H9 (cell line): ENCODE results near the gene SEMA5A. TPM values are rescaled to one million over a fixed set of nuclear protein-coding genes. Genes with fewer than 3 reads are reported as not detected.

Experiments
- DNase-seq: peaks from one replicate; pipeline ENCODE4 v3.0.0-alpha.2; 2017
- H2AFZ ChIP-seq: one replicate; pipeline ENCODE4 v1.6.1; 2013; ENCODE audit warnings: mild to moderate bottlenecking, low read length, control low read depth, moderate library complexity
- H2AK5ac ChIP-seq: 2 replicates; pipeline ENCODE4 v1.6.1; 2013; ENCODE audit warnings: low read length, control low read depth, mixed read lengths; ENCODE audit not compliant: insufficient read length
- H2BK120ac ChIP-seq: one replicate; pipeline ENCODE4 v1.6.1; 2013; ENCODE audit warnings: low read depth, mild to moderate bottlenecking, low read length, control low read depth, inconsistent platforms; ENCODE audit not compliant: poor library complexity, severe bottlenecking
- H2BK12ac ChIP-seq: 2 replicates; pipeline ENCODE4 v1.6.1; 2013; ENCODE audit warnings: low read length, control low read depth, mixed read lengths, low read depth; ENCODE audit not compliant: insufficient read length
- H2BK15ac ChIP-seq: 2 replicates; pipeline ENCODE4 v1.6.1; 2013; ENCODE audit warnings: low read depth, low read length, control low read depth
- H2BK20ac ChIP-seq: one replicate; pipeline ENCODE4 v1.6.1; 2013; ENCODE audit warnings: low read depth, mild to moderate bottlenecking, low read length, control low read depth, inconsistent platforms; ENCODE audit not compliant: poor library complexity, severe bottlenecking
- H2BK5ac ChIP-seq: 2 replicates; pipeline ENCODE4 v1.6.1; 2013; ENCODE audit warnings: low read length, control low read depth, mixed read lengths; ENCODE audit not compliant: insufficient read length
- H3K14ac ChIP-seq: 2 replicates; pipeline ENCODE4 v1.6.1; 2013; ENCODE audit warnings: low read length, control low read depth; ENCODE audit not compliant: insufficient read depth
- H3K18ac ChIP-seq: 2 replicates; pipeline ENCODE4 v1.6.1; 2013; ENCODE audit warnings: low read depth, mild to moderate bottlenecking, mixed read lengths, low read length, control low read depth; ENCODE audit not compliant: insufficient read length
- H3K23ac ChIP-seq: 2 replicates; pipeline ENCODE4 v1.6.1; 2013; ENCODE audit warnings: low read length, control low read depth, mixed read lengths, low read depth; ENCODE audit not compliant: insufficient read length
- H3K23me2 ChIP-seq: 2 replicates; pipeline ENCODE4 v1.6.1; 2013; ENCODE audit warnings: low read depth, mild to moderate bottlenecking, mixed read lengths, low read length, control low read depth; ENCODE audit not compliant: insufficient read length, poor library complexity, severe bottlenecking
- H3K27ac ChIP-seq: 2 replicates; pipeline ENCODE4 v1.5.1; 2013; ENCODE audit warnings: low read length, control low read depth, mixed read lengths, low read depth; ENCODE audit not compliant: insufficient read length
- H3K27me3 ChIP-seq: 2 replicates; pipeline ENCODE4 v1.6.1; 2013; ENCODE audit warnings: low read length, control low read depth, inconsistent platforms; ENCODE audit not compliant: insufficient read depth
- H3K4ac ChIP-seq: 2 replicates; pipeline ENCODE4 v1.6.1; 2013; ENCODE audit warnings: low read depth, mild to moderate bottlenecking, control low read depth, inconsistent platforms, low read length, moderate library complexity
- H3K4me1 ChIP-seq: 2 replicates; pipeline ENCODE4 v1.6.1; 2013; ENCODE audit warnings: low read length, control low read depth, inconsistent platforms; ENCODE audit not compliant: insufficient read depth
- H3K4me2 ChIP-seq: 2 replicates; pipeline ENCODE4 v1.6.1; 2013; ENCODE audit warnings: low read length, control low read depth, mixed read lengths; ENCODE audit not compliant: insufficient read length, insufficient read depth
- H3K56ac ChIP-seq: 2 replicates; pipeline ENCODE4 v1.6.1; 2013; ENCODE audit warnings: low read depth, mild to moderate bottlenecking, mixed read lengths, low read length, control low read depth; ENCODE audit not compliant: insufficient read length
- H3K79me1 ChIP-seq: 2 replicates; pipeline ENCODE4 v1.6.1; 2013; ENCODE audit warnings: low read depth, mild to moderate bottlenecking, moderate library complexity, low read length, control low read depth, inconsistent platforms; ENCODE audit not compliant: insufficient read depth, poor library complexity, severe bottlenecking
- H3K79me2 ChIP-seq: 2 replicates; pipeline ENCODE4 v1.6.1; 2013; ENCODE audit warnings: low read length, control low read depth, inconsistent platforms; ENCODE audit not compliant: insufficient read depth
- H3K9ac ChIP-seq: 2 replicates; pipeline ENCODE4 v1.6.1; 2013; ENCODE audit warnings: low read length, control low read depth, mixed read lengths; ENCODE audit not compliant: insufficient read length; ENCODE audit errors: extremely low read depth
- H3K9me3 ChIP-seq: one replicate; pipeline ENCODE4 v1.6.1; 2013; ENCODE audit warnings: low read depth, low read length, inconsistent platforms; ENCODE audit not compliant: control insufficient read depth
- H3T11ph ChIP-seq: one replicate; pipeline ENCODE4 v1.6.1; 2013; ENCODE audit warnings: mild to moderate bottlenecking, low read length, control low read depth, inconsistent platforms
- H4K20me1 ChIP-seq: one replicate; pipeline ENCODE4 v1.6.1; 2013; ENCODE audit not compliant: control insufficient read depth, insufficient read length, insufficient read depth
- H4K5ac ChIP-seq: 2 replicates; pipeline ENCODE4 v1.6.1; 2013; ENCODE audit warnings: low read depth, mild to moderate bottlenecking, mixed read lengths, low read length, control low read depth; ENCODE audit not compliant: insufficient read length
- H4K8ac ChIP-seq: replicated peaks from 2 replicates; pipeline ENCODE4 v1.6.1; 2013; ENCODE audit warnings: low read length, control low read depth, mixed read lengths, low read depth; ENCODE audit not compliant: insufficient read length
- H4K91ac ChIP-seq: 2 replicates; pipeline ENCODE4 v1.6.1; 2013; ENCODE audit warnings: low read depth, mild to moderate bottlenecking, moderate library complexity, mixed read lengths, low read length, control low read depth; ENCODE audit not compliant: insufficient read length
- H3K27ac Mint-ChIP-seq, 3 experiments: 2 replicates in 2 of 3; 3 replicates in 1 of 3; pipeline ENCODE4 v1.8.0; 2020 to 2021; ENCODE audit warnings: mixed read lengths in 3 of 3, mild to moderate bottlenecking in 1 of 3, moderate library complexity in 1 of 3
- H3K27me3 Mint-ChIP-seq: 2 replicates; pipeline ENCODE4 v1.8.0; 2021; ENCODE audit warnings: low read depth, mild to moderate bottlenecking, moderate library complexity, mixed read lengths
- H3K36me3 Mint-ChIP-seq, 3 experiments: 2 replicates in 2 of 3; 3 replicates in 1 of 3; pipeline ENCODE4 v1.8.0; 2020 to 2021; ENCODE audit warnings: low read depth in 3 of 3, mixed read lengths in 3 of 3; ENCODE audit not compliant: insufficient read depth in 1 of 3
- H3K4me1 Mint-ChIP-seq, 2 experiments: 2 replicates each; pipeline ENCODE4 v1.8.0; 2020; ENCODE audit warnings: mixed read lengths in 2 of 2
- H3K4me3 Mint-ChIP-seq, 2 experiments: 2 replicates in 1 of 2; 3 replicates in 1 of 2; pipeline ENCODE4 v1.8.0; 2020 to 2021; ENCODE audit warnings: mild to moderate bottlenecking in 2 of 2, mixed read lengths in 2 of 2, moderate library complexity in 1 of 2
- H3K9me3 Mint-ChIP-seq, 2 experiments: 2 replicates in 1 of 2; 3 replicates in 1 of 2; pipeline ENCODE4 v1.8.0; 2020; ENCODE audit warnings: mild to moderate bottlenecking in 2 of 2, mixed read lengths in 2 of 2, moderate library complexity in 1 of 2
- WGBS: extraction: QIAGEN DNeasy Blood & Tissue Kit; methylation state at CpG from one replicate; pipeline ENCODE4 v1.1.7; 2013; ENCODE audit warnings: missing lambda C conversion rate, low lambda C conversion rate, mixed read lengths; ENCODE audit not compliant: insufficient read length; ENCODE audit errors: extremely low coverage; 5-methylcytosine and 5-hydroxymethylcytosine counted together
- total RNA-seq: library from RNA; stranded (reverse); gene quantifications from 2 replicates; pipeline ENCODE4 v1.2.1, GENCODE V29; 2021
- TF ChIP-seq, protein P1 (sequence below): fragments of 200-600 bp; sonication (generic); conservative IDR thresholded peaks from 3 replicates; pipeline ENCODE4 v1.8.0; 2021; ENCODE audit warnings: antibody characterized with exemption, mild to moderate bottlenecking

The SEMA5A gene
- total RNA-seq, 1 experiment from 2014 or later, result 4.3 TPM

DNA sequence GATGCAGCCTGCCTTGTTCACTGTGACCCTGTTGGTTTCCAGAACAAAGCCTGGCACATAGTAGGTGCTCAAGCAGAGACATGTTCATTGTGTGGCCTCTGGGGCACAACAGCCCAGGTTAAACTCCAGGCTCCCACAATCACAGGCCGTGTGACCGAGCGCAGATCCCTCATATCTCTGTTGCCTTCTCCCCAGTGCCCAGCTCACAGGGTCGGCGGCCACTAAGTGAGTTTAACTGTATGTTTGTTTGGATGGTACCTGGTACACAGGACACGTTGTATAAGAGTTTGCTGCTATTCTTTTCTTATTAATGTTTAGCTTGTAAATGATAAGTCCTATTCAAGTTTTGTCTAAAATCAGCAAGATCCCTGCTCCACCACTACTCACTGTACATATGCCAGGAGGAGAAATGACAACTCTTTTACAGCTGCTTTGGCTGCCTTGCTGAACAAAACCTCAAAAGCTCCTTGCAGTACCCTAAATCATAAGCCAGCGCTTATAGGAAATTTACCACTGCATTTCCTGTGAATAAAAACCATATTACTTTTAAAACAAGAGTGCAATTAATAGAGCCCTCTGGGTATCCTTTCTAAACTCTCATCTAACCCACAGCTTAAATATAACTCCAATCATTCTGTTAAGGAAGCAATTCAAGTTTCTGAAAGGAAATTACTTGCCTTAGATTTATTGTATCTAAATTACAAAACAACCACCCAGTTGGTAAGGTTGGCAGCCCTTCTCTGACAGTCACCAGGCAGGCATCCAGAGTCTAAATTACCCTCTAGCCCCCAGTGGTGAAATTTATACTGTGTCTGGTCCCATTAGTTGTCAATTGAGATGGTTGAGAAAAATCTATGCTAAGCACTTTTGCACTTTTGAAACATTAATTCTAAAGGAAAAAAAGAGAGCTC, 379.4 kb downstream of the SEMA5A start:
- peaks cover 12 to 13% of the 10 kb centered on the region in 2 experiments for H3K4me1 Mint-ChIP-seq
- no peak overlapping the region for H2BK20ac ChIP-seq
- H2AFZ ChIP-seq, result no peak overlapping the region
- no CpG with 5 or more reads among the region's 7 CpGs for WGBS
- no peak overlapping the region for H3K56ac ChIP-seq
- H3K79me1 ChIP-seq, result no peaks in the 10 kb centered on the region
- H4K8ac ChIP-seq, result no peak overlapping the region
- H3K4me1 ChIP-seq, result peaks cover 3% of the 10 kb centered on the region; the same call in 1 of the 2 replicates
- H3K23ac ChIP-seq, result no peak overlapping the region
- no peak overlapping the region for H3K4me2 ChIP-seq
- H3K27me3 ChIP-seq, result no peaks in the 10 kb centered on the region
- no peak overlapping the region for H2BK12ac ChIP-seq
- no peak overlapping the region for H2AK5ac ChIP-seq
- H3K27me3 Mint-ChIP-seq, result no peaks in the 10 kb centered on the region
- H2BK15ac ChIP-seq, result no peak overlapping the region
- H2BK120ac ChIP-seq, result no peak overlapping the region
- H3K9ac ChIP-seq, result no peak overlapping the region
- no peak overlapping the region for H3K14ac ChIP-seq
- no peak overlapping the region for H2BK5ac ChIP-seq
- TF ChIP-seq, protein P1, sequence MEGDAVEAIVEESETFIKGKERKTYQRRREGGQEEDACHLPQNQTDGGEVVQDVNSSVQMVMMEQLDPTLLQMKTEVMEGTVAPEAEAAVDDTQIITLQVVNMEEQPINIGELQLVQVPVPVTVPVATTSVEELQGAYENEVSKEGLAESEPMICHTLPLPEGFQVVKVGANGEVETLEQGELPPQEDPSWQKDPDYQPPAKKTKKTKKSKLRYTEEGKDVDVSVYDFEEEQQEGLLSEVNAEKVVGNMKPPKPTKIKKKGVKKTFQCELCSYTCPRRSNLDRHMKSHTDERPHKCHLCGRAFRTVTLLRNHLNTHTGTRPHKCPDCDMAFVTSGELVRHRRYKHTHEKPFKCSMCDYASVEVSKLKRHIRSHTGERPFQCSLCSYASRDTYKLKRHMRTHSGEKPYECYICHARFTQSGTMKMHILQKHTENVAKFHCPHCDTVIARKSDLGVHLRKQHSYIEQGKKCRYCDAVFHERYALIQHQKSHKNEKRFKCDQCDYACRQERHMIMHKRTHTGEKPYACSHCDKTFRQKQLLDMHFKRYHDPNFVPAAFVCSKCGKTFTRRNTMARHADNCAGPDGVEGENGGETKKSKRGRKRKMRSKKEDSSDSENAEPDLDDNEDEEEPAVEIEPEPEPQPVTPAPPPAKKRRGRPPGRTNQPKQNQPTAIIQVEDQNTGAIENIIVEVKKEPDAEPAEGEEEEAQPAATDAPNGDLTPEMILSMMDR, result no peak
- peaks cover 0 to 4% (median 0%) of the 10 kb centered on the region in 3 experiments; a peak in 2 of 7 replicates for H3K36me3 Mint-ChIP-seq
- no peak overlapping the region for H3T11ph ChIP-seq
- DNase-seq, result no peak
- no peak overlapping the region for H3K4ac ChIP-seq
- no peak overlapping the region for H4K5ac ChIP-seq
- no peaks in the 10 kb centered on the region for H3K79me2 ChIP-seq
- H3K27ac ChIP-seq, result no peak overlapping the region
- H3K9me3 ChIP-seq, result no peaks in the 10 kb centered on the region
- no peak overlapping the region for H3K27ac Mint-ChIP-seq
- no peak overlapping the region for H3K4me3 Mint-ChIP-seq
- H4K91ac ChIP-seq, result no peak overlapping the region
- no peaks in the 10 kb centered on the region for H4K20me1 ChIP-seq
- H3K9me3 Mint-ChIP-seq, result no peaks in the 10 kb centered on the region
- no peaks in the 10 kb centered on the region for H3K23me2 ChIP-seq
- no peak overlapping the region for H3K18ac ChIP-seq
